ENCODE results near the gene ESR2. TPM values are rescaled to one million over a fixed set of nuclear protein-coding genes. Genes with fewer than 3 reads are reported as not detected.
"Not testable (repeated sequence)": the region's sequence is repeated elsewhere in the genome, so short reads cannot be mapped to it uniquely, and the experiment has no call there.

Gene ESR2
- total RNA-seq, 1 donor from 2014 or later = 0.34 TPM

GRCh38 chr14:64125270-64125669, 168.9 kb downstream of the ESR2 start:
- DNase-seq = no peak

DNA sequence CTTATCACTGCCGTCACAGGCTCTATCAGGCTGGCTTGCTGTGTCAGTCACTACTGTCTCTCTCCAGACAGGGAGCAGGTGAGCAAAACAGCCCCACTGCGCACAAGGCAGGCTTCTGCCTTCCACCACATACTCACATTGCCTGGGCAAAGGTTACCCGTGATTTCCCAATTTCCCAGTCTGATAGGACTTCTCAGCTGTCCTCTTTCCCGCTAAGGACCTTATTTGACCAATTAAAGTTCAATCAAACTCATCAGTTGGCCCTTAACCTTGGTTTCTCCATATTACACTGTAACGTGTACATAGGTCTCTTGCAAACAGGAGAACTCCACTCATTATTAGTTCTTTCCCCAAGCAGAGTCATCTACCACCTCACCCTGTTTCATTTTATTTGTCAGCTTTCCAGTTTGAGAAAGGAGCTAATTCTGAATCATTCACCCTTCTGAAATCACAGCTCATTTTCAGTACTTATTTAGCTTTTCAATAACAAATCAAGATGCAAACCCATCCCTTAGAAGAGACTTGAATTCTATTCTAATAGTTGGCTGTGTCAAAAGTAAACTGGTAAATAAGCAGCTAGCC, 170.8 kb downstream of the ESR2 start:
- DNase-seq = no peak

GRCh38 chr14:64119980-64120379, 174.2 kb downstream of the ESR2 start:
- no peak for DNase-seq

DNA sequence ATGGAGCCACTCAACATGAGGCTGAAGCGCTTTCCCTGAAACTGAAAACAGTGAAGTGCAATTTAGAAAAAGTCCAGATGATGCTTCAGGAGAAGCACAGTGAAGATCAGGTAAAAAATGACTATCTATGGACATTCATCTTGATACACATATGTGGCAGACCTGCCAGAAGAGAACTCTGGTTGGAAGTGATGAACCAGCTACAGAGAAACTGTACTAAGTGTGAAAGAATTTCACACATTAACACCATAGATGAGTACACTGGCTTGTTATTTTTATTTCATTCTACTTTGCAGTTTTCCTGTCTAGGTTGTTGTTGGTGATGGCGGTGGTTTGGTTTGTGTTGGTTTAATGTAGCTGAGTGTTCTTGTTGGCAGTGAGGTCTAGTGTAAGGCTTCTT, 174.7 kb downstream of the ESR2 start:
- no peak for DNase-seq

- no peak for DNase-seq
These were observed 175.3 kb downstream of the ESR2 start for GRCh38 chr14:64118892-64119291.

DNA sequence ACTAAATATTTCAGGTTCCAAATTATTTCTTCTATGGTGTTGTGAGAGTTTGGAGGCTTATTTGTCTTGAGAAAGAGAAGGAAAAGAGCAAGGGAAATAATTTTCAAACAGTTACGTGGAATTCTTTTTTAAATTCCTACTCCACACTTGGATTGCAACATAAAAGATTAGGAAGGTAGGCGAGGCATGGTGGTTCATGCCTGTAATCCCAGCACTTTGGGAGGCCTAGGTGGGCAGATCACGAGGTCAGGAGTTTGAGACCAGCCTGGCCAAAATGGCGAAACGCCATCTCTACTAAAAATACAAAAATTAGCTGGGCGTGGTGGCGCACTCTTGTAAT, 175.8 kb downstream of the ESR2 start:
- not testable (repeated sequence) for DNase-seq

DNA sequence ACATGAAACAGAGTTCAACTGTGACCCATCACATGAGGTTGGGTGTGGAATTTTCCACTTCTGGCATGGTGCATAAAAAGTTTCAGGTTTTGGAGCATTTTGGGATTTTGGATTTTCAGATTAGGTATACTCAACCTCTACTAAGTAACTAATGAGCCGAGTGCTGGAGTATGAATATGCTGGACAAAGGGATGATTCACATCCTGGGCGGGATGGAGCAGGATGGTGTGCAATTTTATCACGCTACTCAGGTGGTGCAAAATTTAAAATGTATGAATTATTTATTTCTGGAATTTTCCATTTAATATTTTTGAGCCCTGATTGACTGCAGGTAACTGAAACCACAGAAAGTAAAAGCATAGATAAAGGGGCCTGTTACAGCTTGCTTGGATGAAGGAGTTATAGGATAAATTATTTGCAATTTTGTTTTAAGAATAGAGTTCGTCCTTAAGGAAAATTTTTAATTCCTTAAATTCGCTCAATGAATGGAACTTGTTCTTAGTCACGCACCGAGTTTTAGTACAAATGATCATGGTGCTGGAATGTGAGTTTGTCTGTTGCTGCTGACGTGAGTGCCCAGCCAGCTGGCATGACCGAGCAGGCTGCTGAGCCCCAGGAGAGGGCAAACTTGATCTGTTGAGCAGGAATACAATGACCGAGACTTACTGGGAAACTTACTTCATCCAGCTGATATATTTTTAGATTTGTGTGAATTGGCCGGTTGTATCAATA, 176.3 kb downstream of the ESR2 start:
- DNase-seq = peak; percentile 28

- no peak for DNase-seq
These were observed 178.8 kb downstream of the ESR2 start for GRCh38 chr14:64115401-64115800.

GRCh38 chr14:64114796-64115195, 179.4 kb downstream of the ESR2 start:
- DNase-seq = no peak

DNA sequence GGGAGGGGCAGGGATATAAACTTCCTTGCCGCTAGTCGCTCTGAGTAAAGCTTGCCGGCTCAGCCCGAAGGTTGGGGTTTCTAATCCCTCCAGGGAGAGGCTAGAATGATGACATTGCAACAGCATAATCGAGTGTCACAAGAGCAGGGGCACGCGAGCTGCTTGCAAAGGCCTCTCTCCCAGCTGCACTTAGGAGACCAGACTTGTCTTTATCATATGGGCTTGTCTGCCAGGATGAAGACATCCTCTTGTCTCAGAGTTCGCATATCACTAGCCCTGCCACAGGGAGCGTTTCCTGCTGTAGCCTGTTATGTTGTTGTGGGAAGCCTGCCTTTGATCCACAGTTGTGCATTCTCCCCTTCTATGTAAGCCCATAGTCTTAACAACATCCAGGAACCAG, 180.0 kb downstream of the ESR2 start:
- no peak for DNase-seq

DNA sequence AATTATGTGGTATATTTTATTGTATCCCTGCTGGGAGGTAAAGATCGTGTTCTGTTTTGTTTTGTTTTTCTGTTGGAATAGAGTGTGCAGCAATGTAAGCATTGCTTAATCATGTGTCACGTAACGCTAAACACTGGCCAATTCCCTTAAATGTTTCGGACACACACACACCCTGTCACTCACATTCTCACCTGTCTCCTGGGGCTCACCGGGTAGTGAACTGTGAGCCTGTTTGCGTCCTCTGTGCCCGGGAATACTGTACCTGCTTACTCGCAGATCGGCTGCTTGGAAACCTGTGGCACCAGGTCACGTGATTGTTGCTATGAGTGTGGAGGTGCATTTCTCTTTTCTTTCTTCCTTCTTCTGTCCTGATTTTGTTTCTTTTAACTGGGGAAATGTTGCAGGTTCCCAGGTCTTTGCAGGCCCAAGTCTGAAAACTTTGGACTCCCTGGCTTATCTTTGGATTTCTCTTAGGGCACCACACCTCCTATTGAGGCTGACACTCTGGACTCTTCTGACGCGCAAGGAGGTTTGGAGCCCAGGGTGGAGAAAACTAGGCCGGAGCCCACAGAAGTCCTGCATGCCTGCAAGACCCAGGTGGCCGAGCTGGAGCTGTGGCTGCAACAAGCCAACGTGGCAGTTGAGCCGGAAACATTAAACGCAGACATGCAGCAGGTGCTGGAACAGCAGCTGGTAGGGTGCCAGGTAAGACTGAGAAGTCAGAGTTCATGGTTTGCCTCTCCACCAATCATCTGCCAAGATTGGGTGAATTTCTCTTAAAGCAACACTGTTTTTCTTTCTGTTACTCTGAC, 181.1 kb downstream of the ESR2 start:
- no peak for DNase-seq

DNA sequence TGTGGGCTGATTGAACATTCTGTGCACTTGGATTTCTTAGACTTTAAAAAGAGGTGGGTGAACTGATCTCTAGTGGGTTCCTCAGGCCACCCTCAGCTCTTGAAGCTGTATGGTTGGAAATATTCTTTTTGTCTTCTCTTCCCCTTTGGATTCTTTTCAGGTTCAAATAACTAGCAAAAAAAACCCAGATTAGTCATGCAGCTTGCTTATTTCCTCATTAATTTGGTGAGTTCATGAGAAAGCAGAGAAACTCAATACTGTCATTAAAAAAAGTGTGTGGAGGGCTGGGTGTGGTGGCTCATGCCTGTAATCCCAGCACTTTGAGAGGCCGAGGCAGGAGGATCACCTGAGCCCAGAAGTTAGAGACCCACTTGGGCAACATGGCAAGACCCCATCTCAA, 183.4 kb downstream of the ESR2 start:
- DNase-seq = no peak

- no peak for DNase-seq
These were observed 184.2 kb downstream of the ESR2 start for GRCh38 chr14:64109819-64110554.

GRCh38 chr14:64107438-64107837, 186.7 kb downstream of the ESR2 start:
- no peak for DNase-seq

DNA sequence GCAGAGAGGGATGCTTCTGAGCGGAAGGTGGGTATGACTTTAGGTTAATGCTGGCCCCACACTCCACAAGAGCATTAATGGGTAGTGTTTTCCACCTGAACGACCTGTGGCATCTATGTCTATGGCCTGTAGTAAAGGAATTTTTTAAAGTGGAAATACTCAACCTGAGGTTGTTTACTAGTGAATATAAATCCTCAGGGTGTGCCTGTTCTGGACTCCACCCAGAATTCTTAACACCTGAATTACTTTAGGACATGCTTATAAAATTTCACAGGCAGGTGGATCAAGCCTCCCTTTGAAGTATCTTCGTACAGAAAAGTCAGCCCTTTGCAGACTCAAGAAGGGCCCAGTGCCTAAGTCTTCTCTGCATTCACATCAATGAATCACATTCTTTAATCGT, 196.1 kb downstream of the ESR2 start:
- no peak for DNase-seq

GRCh38 chr14:64095620-64096019, 198.6 kb downstream of the ESR2 start:
- DNase-seq = no peak

- no peak for DNase-seq
These were observed 201.2 kb downstream of the ESR2 start for GRCh38 chr14:64092940-64093339.

GRCh38 chr14:64092338-64092737, 201.8 kb downstream of the ESR2 start:
- no peak for DNase-seq

GRCh38 chr14:64091217-64091616, 203.0 kb downstream of the ESR2 start:
- no peak for DNase-seq

GRCh38 chr14:64089920-64090319, 204.3 kb downstream of the ESR2 start:
- DNase-seq = no peak

DNA sequence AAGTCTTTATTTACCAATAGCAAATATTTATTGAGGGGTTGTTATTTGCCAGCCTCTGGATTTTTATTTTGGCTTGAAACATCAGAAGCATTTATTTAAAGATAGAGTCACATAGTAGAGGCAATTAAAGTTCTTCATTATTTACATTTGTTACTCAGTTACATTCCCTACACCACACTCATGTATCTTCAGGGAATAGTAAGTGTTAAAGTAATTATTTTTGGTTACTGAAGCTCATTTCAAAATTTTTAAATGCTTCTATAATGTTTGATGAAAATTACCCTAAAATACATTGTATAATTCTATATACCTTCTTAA, 205.6 kb downstream of the ESR2 start:
- DNase-seq = no peak

DNA sequence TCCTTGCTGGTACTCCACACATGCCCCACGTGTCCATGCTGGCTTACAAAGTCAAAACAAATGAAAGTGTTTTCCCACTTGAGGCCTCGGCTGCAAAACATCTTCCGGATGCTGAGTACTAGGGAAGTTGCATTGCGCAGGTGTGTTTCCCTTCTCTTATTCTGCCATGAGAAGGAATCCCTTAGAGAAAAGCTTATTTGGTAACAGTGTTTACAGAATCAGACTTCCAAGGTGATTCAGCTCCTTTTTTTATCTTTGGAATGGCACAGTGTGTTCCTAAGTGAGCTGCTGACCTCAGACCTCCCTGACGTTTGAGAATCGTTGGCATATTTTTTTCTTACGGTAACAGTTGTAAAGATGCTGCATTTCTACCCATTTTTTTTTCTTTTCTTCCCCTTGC, 211.3 kb downstream of the ESR2 start:
- DNase-seq = peak; percentile 2

DNA sequence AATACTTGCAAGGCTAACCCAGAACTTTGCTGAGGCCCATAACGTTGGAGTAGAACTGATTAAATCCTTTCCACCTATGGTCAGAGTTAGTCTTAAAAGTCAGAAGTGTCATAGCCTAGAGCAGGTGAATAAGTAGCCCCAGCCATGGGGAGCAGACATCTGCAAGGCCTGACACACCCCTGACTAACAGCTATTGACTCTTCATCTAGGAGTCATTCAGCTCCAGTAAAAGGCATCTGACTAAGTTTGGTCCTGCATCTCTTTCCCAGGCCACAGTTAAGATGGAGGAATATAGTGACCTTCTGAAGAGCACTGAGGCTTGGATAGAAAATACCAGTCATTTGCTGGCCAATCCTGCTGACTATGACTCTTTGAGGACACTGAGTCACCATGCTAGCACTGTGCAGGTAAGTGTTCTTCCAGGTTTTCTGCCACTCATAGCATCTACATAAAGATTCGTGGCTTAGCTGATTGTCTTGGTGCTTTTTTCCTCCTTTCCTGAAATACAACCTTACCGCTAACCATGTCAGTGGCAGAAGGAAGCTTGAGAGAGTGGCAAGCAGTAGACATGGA, 212.9 kb downstream of the ESR2 start:
- DNase-seq = no peak

All from dermis blood vessel endothelial cell (primary cell).